Aortic smooth muscle cell (primary cell): ENCODE results near the gene GATAD2A. TPM values are rescaled to one million over a fixed set of nuclear protein-coding genes. Genes with fewer than 3 reads are reported as not detected.

ENCODE experiments used
- total RNA-seq: library from RNA; depleted of rRNA; stranded (reverse); fragments of >200 nt; gene quantifications from 2 replicates; pipeline ENCODE4 v1.2.3, GENCODE V29; 2014

GATAD2A gene
- total RNA-seq, result 53.9 and 55.1 TPM in 2 replicates

GRCh38 chr19:19404879-19405860 is at the start of gene GATAD2A:
Gene GATAD2A (plus strand): TSS chr19:19405675. CDS start chr19:19465346, 59,671 bp downstream.

GRCh38 chr19:19514881-19515641 is 109.6 kb downstream of the GATAD2A start, which contains the start of gene TSSK6:
Gene TSSK6 (minus strand): TSS chr19:19515548. CDS start chr19:19515427, 121 bp downstream.

GRCh38 chr19:19515642-19516519 is 110.4 kb downstream of the GATAD2A start, which contains the start of gene NDUFA13:
Gene NDUFA13 (plus strand): TSS chr19:19516225. CDS start chr19:19516239, 14 bp downstream.

GRCh38 chr19:19528721-19529490 is 123.4 kb downstream of the GATAD2A start, which contains the start of gene YJEFN3:
Gene YJEFN3 (plus strand): TSS chr19:19528911. CDS start chr19:19528933, 22 bp downstream.

GRCh38 chr19:19538061-19538784 is 132.7 kb downstream of the GATAD2A start, which contains the start of gene CILP2:
Gene CILP2 (plus strand): TSS chr19:19538265. CDS start chr19:19538350, 85 bp downstream.

Other genes starting within 250 kb of the GATAD2A start
- gene MEF2B, start 235.4 kb upstream of the GATAD2A start, total RNA-seq, result not detected in 2 replicates
- 15.5 and 18.9 TPM in 2 replicates for gene BORCS8, start 213.5 kb upstream of the GATAD2A start, total RNA-seq
- 38.8 and 40.3 TPM in 2 replicates for gene RFXANK, start 213.4 kb upstream of the GATAD2A start, total RNA-seq
- gene NR2C2AP, start 202.3 kb upstream of the GATAD2A start, total RNA-seq, result 6.4 and 11.4 TPM in 2 replicates
- under 0.01 TPM in 1 of 2 replicates, not detected in the other for gene NCAN, start 193.7 kb upstream of the GATAD2A start, total RNA-seq
- 0.53 and 0.75 TPM in 2 replicates for gene TM6SF2, start 132.4 kb upstream of the GATAD2A start, total RNA-seq
- 28.0 and 29.2 TPM in 2 replicates for gene SUGP1, start 85.2 kb upstream of the GATAD2A start, total RNA-seq
- gene MAU2, start 84.8 kb upstream of the GATAD2A start, total RNA-seq, result 23.3 and 26.7 TPM in 2 replicates
- gene TSSK6, start 109.9 kb downstream of the GATAD2A start, total RNA-seq, result 1.1 and 1.5 TPM in 2 replicates
- gene NDUFA13, start 110.5 kb downstream of the GATAD2A start, total RNA-seq, result 312 and 424 TPM in 2 replicates
- 0.13 and 0.44 TPM in 2 replicates for gene YJEFN3, start 123.2 kb downstream of the GATAD2A start, total RNA-seq
- under 0.01 TPM in 2 replicates for gene CILP2, start 132.6 kb downstream of the GATAD2A start, total RNA-seq
- gene PBX4, start 213.0 kb downstream of the GATAD2A start, total RNA-seq, result 0.26 TPM in 1 of 2 replicates, not detected in the other
- 0.13 and 0.37 TPM in 2 replicates for gene LPAR2, start 222.5 kb downstream of the GATAD2A start, total RNA-seq
- 2.5 and 2.8 TPM in 2 replicates for gene GMIP, start 238.0 kb downstream of the GATAD2A start, total RNA-seq